ENCODE measurements around the gene DTNB. TPM values are rescaled to one million over a fixed set of nuclear protein-coding genes. Genes with fewer than 3 reads are reported as not detected.
"Not testable (repeated sequence)": the region's sequence is repeated elsewhere in the genome, so short reads cannot be mapped to it uniquely, and the experiment has no call there.

Gene DTNB
- total RNA-seq, 1 donor from 2014 or later: 4.5 TPM

- no peak for ATAC-seq (ENCODE audit: poor library complexity)
- no peak for DNase-seq
- intact Hi-C loops (cut with DNase I): no loop called here
Observed at GRCh38 chr2:25688236-25688635, 14.9 kb upstream of the DTNB start.

DNA sequence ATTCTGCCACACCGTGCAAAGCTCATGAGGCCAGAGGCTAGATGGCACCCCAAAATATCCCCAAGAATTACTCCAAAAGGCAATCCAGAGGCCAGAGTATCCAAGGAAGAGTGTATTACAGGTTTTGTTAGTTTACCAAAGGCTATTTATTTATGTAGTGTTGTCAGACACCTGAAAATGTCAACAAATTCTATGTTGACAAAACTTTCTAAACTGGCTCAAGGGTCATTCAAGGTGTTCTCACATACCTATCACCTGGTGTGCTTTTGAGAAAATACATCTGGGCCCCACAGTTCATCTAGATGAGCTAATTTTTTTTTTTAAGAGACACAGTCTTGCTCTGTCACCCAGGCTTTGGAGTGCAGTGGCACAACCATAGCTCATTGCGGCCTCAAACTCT, 12.4 kb upstream of the DTNB start:
- intact Hi-C loops (cut with DNase I): no loop called here
- ATAC-seq (ENCODE audit: poor library complexity): no peak
- no peak for DNase-seq

GRCh38 chr2:25684577-25685473, 11.4 kb upstream of the DTNB start:
- DNase-seq (no peak), ATAC-seq (ENCODE audit: poor library complexity) (no peak)
- intact Hi-C loops (cut with DNase I): no loop called here

DNA sequence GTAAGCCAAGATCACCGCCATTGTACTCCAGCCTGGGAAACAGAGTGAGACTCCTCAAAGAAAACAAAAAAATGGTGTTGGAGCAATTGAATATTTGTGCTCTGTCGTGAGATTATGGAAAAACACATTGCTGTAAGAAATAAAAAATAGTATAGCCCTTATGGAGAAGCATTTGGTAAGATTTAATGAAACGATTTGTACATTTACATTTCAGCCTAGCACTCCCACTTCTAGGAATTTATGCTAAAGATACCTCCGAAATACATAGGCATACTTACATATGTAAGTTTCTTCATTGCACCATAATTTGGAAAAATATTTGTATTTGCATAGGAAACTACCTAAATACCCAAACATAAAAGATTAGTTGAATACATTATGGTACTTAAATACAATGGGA, 8.7 kb upstream of the DTNB start:
- ATAC-seq (ENCODE audit: poor library complexity): no peak
- intact Hi-C loops (cut with DNase I): no loop called here

DNA sequence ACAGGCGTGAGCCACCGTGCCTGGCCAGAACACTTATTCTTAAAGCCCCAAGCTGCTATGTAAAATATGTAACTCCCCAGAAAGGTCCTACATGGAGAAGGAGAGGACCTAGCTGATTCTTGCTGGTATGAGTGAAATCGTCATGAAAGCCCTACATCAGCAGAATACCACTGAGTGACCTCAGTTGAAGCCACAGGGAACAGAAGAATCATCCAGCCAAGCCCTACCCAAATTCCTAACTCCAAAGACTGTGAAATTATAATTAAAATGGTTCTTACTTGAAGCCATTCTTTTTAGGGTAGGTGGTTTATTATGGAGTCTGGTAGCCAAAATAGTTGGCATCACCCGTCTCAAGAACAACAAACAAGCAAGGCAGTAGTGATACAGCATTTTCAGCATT, 4.5 kb upstream of the DTNB start:
- ATAC-seq (ENCODE audit: poor library complexity) (no peak), DNase-seq (no peak)
- intact Hi-C loops (cut with DNase I): no loop called here

More for the DNA sequence above, 8.7 kb upstream of the DTNB start:
- DNase-seq: no peak

DNA sequence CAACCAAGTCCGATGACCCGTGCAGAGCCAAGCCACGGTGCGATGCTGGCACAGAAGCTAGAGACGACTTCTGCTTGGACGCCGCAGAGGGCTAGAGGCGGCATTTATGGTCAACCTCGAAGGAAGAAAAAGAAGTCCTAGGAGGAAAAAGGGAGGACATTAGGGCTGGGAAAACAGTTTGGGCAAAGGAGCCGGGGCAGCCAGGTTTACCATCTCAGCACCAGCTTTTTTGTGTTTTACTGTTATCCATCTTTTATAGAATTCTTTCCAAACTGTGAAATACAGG, 643 bp upstream of the DTNB start:
- DNase-seq (no peak), ATAC-seq (ENCODE audit: poor library complexity) (no peak)
- intact Hi-C loops (cut with DNase I): no loop called here

GRCh38 chr2:25672494-25673299, 680 bp downstream of the DTNB start:
- ATAC-seq (ENCODE audit: poor library complexity) (peak; percentile 64), DNase-seq (peak; percentile 57)
- intact Hi-C loops (cut with DNase I): no loop called here

DNA sequence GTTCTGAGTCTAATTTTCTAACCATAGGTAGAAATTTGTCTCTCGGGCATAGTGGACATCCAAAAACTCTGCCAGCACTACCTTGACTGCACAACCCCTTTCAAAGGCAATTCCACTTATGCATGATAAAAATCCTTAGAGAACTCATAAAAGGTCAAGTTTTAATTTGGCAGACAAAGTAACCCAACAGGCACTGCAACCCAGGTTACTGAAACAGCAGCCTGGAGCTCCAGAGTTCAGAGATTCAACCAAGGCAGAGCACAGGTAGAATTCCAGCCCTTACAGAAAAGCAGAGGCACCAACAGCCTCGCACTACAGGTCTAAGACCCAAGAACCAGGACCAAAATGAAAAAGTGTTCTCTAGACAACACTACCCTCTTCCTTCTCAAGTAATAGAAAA, 1.8 kb downstream of the DTNB start:
- intact Hi-C loops (cut with DNase I): no loop called here
- ATAC-seq (ENCODE audit: poor library complexity) (no peak), DNase-seq (no peak)

- ATAC-seq (ENCODE audit: poor library complexity): no peak
- intact Hi-C loops (cut with DNase I): loop anchor here (10.0 kb wide), 1 partner anchor 55 kb away; no protein-coding TSS in a partner anchor
- no peak for DNase-seq
Observed at GRCh38 chr2:25669520-25669919, 3.9 kb downstream of the DTNB start.

DNA sequence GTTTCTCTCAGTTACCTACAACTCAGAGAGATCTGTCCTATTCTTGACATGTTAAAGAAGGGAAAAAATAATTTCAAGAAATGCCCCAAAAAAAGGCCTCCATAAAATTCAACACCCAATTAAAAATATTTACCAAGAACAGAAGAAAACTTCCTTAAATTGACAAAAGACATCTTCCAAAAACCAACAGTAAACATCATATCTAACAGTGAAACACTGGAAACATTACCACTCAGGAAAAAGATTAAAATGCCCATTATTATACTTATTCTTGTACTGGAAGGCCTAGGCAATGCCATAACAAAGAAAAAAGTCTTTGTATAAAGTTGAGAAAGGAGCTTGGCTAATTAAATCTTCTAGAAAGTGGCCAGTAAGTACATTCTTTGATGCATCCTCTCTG, 7.2 kb downstream of the DTNB start:
- no peak for ATAC-seq (ENCODE audit: poor library complexity)

DNA sequence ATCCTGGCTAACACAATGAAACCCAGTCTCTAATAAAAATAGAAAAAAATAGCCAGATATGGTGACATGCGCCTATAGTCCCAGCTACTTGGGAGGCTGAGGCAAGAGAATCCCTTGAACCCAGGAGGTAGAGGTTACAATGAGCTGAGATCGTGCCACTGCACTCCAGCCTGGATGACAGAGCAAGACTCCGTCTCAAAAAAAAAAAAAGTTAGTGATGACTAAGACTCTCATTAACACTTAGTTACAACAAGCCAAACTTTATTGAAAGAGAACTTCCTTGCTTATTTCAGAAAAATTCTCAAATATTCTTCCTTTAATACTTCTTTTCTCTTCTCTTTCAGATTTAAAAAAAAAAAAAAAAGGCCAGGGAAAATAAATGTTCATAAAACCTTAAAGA, 7.9 kb downstream of the DTNB start:
- not testable (repeated sequence) for DNase-seq; ATAC-seq (ENCODE audit: poor library complexity)
- intact Hi-C loops (cut with DNase I): loop anchor here (10.0 kb wide), 1 partner anchor 51 kb away; no protein-coding TSS in a partner anchor

More for the DNA sequence above, 7.2 kb downstream of the DTNB start:
- DNase-seq: no peak
- intact Hi-C loops (cut with DNase I): loop anchor here (10.0 kb wide), 1 partner anchor 51 kb away; no protein-coding TSS in a partner anchor

- no peak for ATAC-seq (ENCODE audit: poor library complexity)
- intact Hi-C loops (cut with DNase I): loop anchor here (10.0 kb wide), 1 partner anchor 50 kb away; no protein-coding TSS in a partner anchor
Observed at GRCh38 chr2:25664965-25665307, 8.4 kb downstream of the DTNB start.

GRCh38 chr2:25664183-25664964, 9.0 kb downstream of the DTNB start:
- DNase-seq (peak; percentile 50), ATAC-seq (ENCODE audit: poor library complexity) (peak; percentile 57)
- intact Hi-C loops (cut with DNase I): loop anchor here (10.0 kb wide), 1 partner anchor 50 kb away; no protein-coding TSS in a partner anchor

More at GRCh38 chr2:25664965-25665307, 8.4 kb downstream of the DTNB start:
- no peak for DNase-seq

GRCh38 chr2:25655316-25655715, 18.1 kb downstream of the DTNB start:
- intact Hi-C loops (cut with DNase I): no loop called here
- DNase-seq (no peak), ATAC-seq (ENCODE audit: poor library complexity) (no peak)

DNA sequence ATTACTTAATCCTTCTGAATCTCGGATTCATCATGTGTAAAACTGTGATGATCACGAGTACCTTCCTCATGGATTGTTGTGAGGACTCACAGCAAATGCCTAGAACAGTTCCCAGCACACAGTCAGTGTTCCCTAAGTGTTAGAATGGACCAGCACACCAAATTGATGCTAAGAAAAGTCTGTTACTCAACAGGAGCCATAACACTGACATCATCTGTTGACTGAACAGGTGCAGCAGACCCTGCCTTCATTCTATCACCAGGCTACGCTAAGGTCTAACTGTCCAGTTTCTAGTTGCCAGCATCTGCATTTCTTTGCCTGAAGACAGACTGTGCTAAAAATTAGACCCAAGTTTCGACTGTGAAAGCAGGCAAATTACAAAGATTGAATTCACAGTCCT, 18.6 kb downstream of the DTNB start:
- ATAC-seq (ENCODE audit: poor library complexity) (no peak), DNase-seq (no peak)
- intact Hi-C loops (cut with DNase I): no loop called here

DNA sequence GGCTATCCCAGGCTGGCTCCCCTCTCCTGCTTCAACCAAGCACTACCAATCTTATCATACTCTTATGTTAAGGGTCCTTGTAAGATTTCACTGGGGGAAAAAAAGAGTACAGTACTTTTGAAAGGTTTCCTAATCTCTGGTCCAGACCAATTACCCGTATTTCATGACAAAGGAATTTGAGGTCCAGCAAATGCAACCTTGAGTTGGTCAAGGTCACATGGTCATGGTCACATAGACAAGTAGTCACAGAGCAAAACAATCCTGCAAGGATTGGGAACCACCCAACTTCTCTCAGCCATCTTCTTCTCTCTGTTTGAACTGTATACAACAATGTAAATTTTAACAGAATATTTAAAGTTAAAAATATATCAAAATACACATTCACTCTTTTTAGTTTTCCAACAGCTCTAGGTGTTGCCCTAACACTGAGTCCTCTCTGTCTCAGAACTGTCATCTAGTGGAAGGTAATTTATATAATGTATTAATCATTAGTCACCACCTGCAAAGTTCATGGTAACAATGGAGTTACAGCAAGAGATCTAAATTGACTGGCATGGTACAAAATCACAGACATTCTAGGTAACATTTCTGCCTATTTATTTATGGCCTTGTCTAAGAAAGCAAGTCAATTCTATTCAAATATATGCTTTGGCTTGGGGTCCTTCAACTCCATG, 21.5 kb downstream of the DTNB start:
- no peak for DNase-seq
- ATAC-seq (ENCODE audit: poor library complexity): no peak
- intact Hi-C loops (cut with DNase I): no loop called here

DNA sequence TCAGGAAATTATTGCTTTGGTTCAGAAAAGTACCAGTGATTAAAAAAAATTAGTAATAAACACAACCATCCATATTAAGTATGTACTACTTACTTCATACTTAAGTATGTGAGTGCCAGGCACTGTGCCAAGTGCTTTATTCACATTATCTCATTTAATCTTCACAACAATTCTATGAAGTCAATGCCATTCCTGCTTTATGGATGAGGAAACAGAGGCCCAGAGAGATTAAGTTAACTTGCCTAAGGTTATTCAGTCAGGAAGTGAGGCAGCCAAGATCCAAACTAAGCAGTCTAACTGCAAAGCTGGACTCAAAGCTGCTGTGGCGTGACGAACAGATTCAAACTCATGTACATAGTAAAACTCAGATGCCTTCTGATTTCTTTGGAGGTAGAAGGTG, 22.3 kb downstream of the DTNB start:
- ATAC-seq (ENCODE audit: poor library complexity): no peak
- intact Hi-C loops (cut with DNase I): no loop called here
- DNase-seq: no peak

DNA sequence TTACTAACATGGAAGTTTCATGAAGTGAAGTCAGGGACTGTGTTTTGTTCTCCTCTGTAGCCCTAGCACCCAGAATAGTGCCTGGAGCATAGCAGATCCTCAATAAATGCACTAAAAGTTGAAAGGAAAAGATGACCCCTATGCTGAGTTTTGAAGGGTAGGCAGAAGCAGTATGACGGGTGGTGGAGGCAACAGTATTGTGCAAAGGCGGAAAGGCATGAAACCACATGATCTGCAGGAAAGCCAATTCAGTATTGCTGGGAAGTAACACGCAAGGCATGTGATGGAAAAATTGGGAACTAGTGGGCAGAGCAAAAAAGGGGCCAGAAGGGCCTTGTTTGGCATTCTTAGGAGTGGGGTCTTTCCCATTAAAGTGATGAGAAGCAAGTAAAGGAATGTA, 23.1 kb downstream of the DTNB start:
- DNase-seq (no peak), ATAC-seq (ENCODE audit: poor library complexity) (peak; percentile 22)
- intact Hi-C loops (cut with DNase I): no loop called here

DNA sequence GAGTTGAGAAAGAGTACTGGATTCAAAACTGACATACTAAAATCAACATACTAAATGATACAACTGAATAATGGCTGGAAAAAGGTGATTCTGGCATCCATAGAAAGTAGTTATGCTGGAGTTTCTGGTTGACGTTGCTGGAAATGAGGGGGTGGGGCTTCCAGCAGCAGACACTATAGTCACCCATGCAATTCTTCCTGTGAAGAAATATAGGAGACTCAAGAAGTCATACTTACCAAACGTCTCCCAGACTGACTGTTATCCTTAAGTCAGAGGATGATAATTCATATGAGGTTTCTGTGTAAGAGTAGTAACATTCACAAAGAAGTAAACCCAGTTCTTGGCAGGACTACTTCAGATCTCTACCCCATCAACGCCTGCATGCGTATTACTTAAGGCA, 23.6 kb downstream of the DTNB start:
- intact Hi-C loops (cut with DNase I): no loop called here
- no peak for ATAC-seq (ENCODE audit: poor library complexity)
- DNase-seq: no peak

Measured in Right ventricle myocardium superior (tissue), 1 donor.